ENCODE results near the gene TMEM131. TPM values are rescaled to one million over a fixed set of nuclear protein-coding genes. Genes with fewer than 3 reads are reported as not detected.

Gene TMEM131
- total and polyA plus RNA-seq, 2 of the 8 experiments (the other 6 are each of a cell fraction or from before 2014, with no cell fraction given) = 9.7 to 22.9 TPM

- TF ChIP-seq ATF2 (IDR thresholded peaks at IDR 0.05; ENCODE audit: low read length) (no peak), CHD7 (IDR thresholded peaks at IDR 0.05; ENCODE audit: insufficient replicate concordance, low read length) (no peak)
Observed at GRCh38 chr2:97732436-97733340, 263.1 kb downstream of the TMEM131 start (continued).

Measured in H1 (cell line).